IMR-90 (cell line): ENCODE results near the gene PLOD1. TPM values are rescaled to one million over a fixed set of nuclear protein-coding genes. Genes with fewer than 3 reads are reported as not detected.

ENCODE experiments used
- ATAC-seq: fragments of 200-7000 bp; cut with Tn5 transposase; 2 replicates; pipeline ENCODE4 v1.9.1; 2020; ENCODE audit warnings: low read depth, mild to moderate bottlenecking, moderate library complexity
- BruUV-seq: library from RNA; stranded (reverse); fragments of 400-500 nt; replicated peaks from 2 replicates; lab custom pipeline; 2021; lab: Mats Ljungman, UMichigan
- CTCF ChIA-PET: fragments of 300-600 bp; formaldehyde crosslinking; extraction: SDS; loops from one replicate; lab custom pipeline; 2021; ENCODE audit warnings: antibody characterized with exemption; lab: Yijun Ruan, JAX
- POLR2A ChIA-PET: fragments of 300-600 bp; sonication (Branson Sonifier 250); formaldehyde crosslinking; loops from one replicate; lab custom pipeline; 2022; ENCODE audit warnings: antibody characterized with exemption; ENCODE audit not compliant: unreplicated experiment; lab: Charles Lee
- DNase-seq: peaks from one replicate; pipeline ENCODE4 v3.0.0; 2013
- H2AFZ ChIP-seq: replicated peaks from 2 replicates; pipeline ENCODE3; 2013; ENCODE audit warnings: low read length, mild to moderate bottlenecking; ENCODE audit not compliant: poor library complexity
- H2AK5ac ChIP-seq: 2 replicates; pipeline ENCODE4 v1.6.1; 2013; ENCODE audit warnings: low read depth, low read length, inconsistent platforms
- H2AK9ac ChIP-seq: replicated peaks from 2 replicates; pipeline ENCODE3; 2013; ENCODE audit warnings: mild to moderate bottlenecking, low read depth, low read length, moderate library complexity; ENCODE audit not compliant: poor library complexity
- H2BK120ac ChIP-seq: 2 replicates; pipeline ENCODE4 v1.6.1; 2013; ENCODE audit warnings: low read depth, low read length, inconsistent platforms
- H2BK15ac ChIP-seq: 3 replicates; pipeline ENCODE4 v1.6.1; 2013; ENCODE audit warnings: low read depth, low read length, inconsistent platforms
- H2BK20ac ChIP-seq: 2 replicates; pipeline ENCODE4 v1.6.1; 2013; ENCODE audit warnings: low read depth, mild to moderate bottlenecking, inconsistent platforms, low read length, moderate library complexity
- H2BK5ac ChIP-seq: 2 replicates; pipeline ENCODE4 v1.6.1; 2013; ENCODE audit warnings: mild to moderate bottlenecking, low read depth, low read length, inconsistent platforms; ENCODE audit not compliant: poor library complexity, severe bottlenecking
- H3K14ac ChIP-seq: replicated peaks from 2 replicates; pipeline ENCODE4 v1.6.1; 2013; ENCODE audit warnings: low read depth, low read length, inconsistent platforms
- H3K18ac ChIP-seq: 2 replicates; pipeline ENCODE4 v1.6.1; 2013; ENCODE audit warnings: low read depth, low read length, control low read depth
- H3K23ac ChIP-seq: 2 replicates; pipeline ENCODE4 v1.6.1; 2013; ENCODE audit warnings: low read depth, low read length, inconsistent platforms
- H3K27ac ChIP-seq: 2 replicates; pipeline ENCODE4 v1.5.1; 2013; ENCODE audit warnings: mild to moderate bottlenecking, control low read depth, low read length; ENCODE audit not compliant: insufficient read depth
- H3K27me3 ChIP-seq: 2 replicates; pipeline ENCODE4 v1.6.1; 2013; ENCODE audit warnings: low read length; ENCODE audit not compliant: control insufficient read depth, insufficient read depth
- H3K36me3 ChIP-seq: 2 replicates; pipeline ENCODE4 v1.6.1; 2013; ENCODE audit warnings: low read length, mixed read lengths; ENCODE audit not compliant: control insufficient read depth, insufficient read depth
- H3K4ac ChIP-seq: 2 replicates; pipeline ENCODE4 v1.6.1; 2013; ENCODE audit warnings: low read depth, low read length, inconsistent platforms
- H3K4me1 ChIP-seq: 2 replicates; pipeline ENCODE4 v1.6.1; 2013; ENCODE audit warnings: low read length, mixed read lengths; ENCODE audit not compliant: control insufficient read depth, insufficient read depth
- H3K4me2 ChIP-seq: 2 replicates; pipeline ENCODE4 v1.6.1; 2013; ENCODE audit warnings: low read depth, mild to moderate bottlenecking, control low read depth, low read length, moderate library complexity
- H3K4me3 ChIP-seq: 2 replicates; pipeline ENCODE4 v1.5.1; 2013; ENCODE audit warnings: low read depth, mild to moderate bottlenecking, control low read depth, low read length, moderate library complexity; ENCODE audit not compliant: insufficient read depth
- H3K56ac ChIP-seq: 2 replicates; pipeline ENCODE4 v1.6.1; 2013; ENCODE audit warnings: low read length, inconsistent platforms; ENCODE audit not compliant: insufficient read depth; ENCODE audit errors: extremely low read depth
- H3K79me1 ChIP-seq, 2 experiments: 2 replicates each; pipeline ENCODE4 v1.6.1; 2013; ENCODE audit warnings: low read length in 2 of 2, inconsistent platforms in 1 of 2, low read depth in 1 of 2
- H3K9ac ChIP-seq: 2 replicates; pipeline ENCODE4 v1.6.1; 2013; ENCODE audit warnings: low read depth, low read length, control low read depth
- H3K9me1 ChIP-seq: 2 replicates; pipeline ENCODE4 v1.6.1; 2013; ENCODE audit warnings: low read length, inconsistent platforms; ENCODE audit not compliant: insufficient read depth
- H3K9me3 ChIP-seq: 2 replicates; pipeline ENCODE4 v1.6.1; 2013; ENCODE audit warnings: low read length; ENCODE audit not compliant: control insufficient read depth, insufficient read depth
- H4K20me1 ChIP-seq: 2 replicates; pipeline ENCODE4 v1.6.1; 2013; ENCODE audit warnings: low read length, inconsistent platforms; ENCODE audit not compliant: insufficient read depth
- H4K5ac ChIP-seq: 2 replicates; pipeline ENCODE4 v1.6.1; 2013; ENCODE audit warnings: mild to moderate bottlenecking, low read depth, low read length, control low read depth
- H4K8ac ChIP-seq, 2 experiments: 2 replicates each; pipeline ENCODE4 v1.6.1; 2013; ENCODE audit warnings: low read depth in 2 of 2, low read length in 2 of 2, control low read depth in 1 of 2, inconsistent platforms in 1 of 2
- H4K91ac ChIP-seq: 2 replicates; pipeline ENCODE4 v1.6.1; 2013; ENCODE audit warnings: low read depth, low read length, inconsistent platforms; ENCODE audit not compliant: insufficient read depth
- BHLHE40 ChIP-seq: fragments of 150-350 bp; IDR thresholded peaks from 2 replicates; pipeline ENCODE4 v1.6.1; 2016; ENCODE audit warnings: mild to moderate bottlenecking, low read depth, low read length
- CEBPB ChIP-seq: IDR thresholded peaks from 2 replicates; pipeline ENCODE4 v1.6.1; 2012; ENCODE audit warnings: low read depth, low read length, improper control_type of control experiment
- CHD1 ChIP-seq: IDR thresholded peaks from 2 replicates; pipeline ENCODE4 v1.6.1; 2012; ENCODE audit warnings: low read depth, low read length, improper control_type of control experiment
- CTCF ChIP-seq: conservative IDR thresholded peaks from 2 replicates; pipeline ENCODE4 v1.5.1; 2012; ENCODE audit warnings: mild to moderate bottlenecking, low read depth, low read length, improper control_type of control experiment
- ELK1 ChIP-seq: fragments of 150-350 bp; IDR thresholded peaks from 2 replicates; pipeline ENCODE4 v1.6.1; 2016; ENCODE audit warnings: low read depth, mild to moderate bottlenecking, low read length, moderate library complexity, borderline replicate concordance
- FOS ChIP-seq: fragments of 150-350 bp; IDR thresholded peaks from 2 replicates; pipeline ENCODE4 v1.6.1; 2016; ENCODE audit warnings: low read depth, low read length
- MAFK ChIP-seq: IDR thresholded peaks from 2 replicates; pipeline ENCODE4 v1.6.1; 2012; ENCODE audit warnings: low read depth, low read length, improper control_type of control experiment
- MAZ ChIP-seq: IDR thresholded peaks from 2 replicates; pipeline ENCODE4 v1.6.1; 2012; ENCODE audit warnings: low read depth, mild to moderate bottlenecking, low read length, improper control_type of control experiment, moderate library complexity, borderline replicate concordance
- MXI1 ChIP-seq: IDR thresholded peaks from 2 replicates; pipeline ENCODE4 v1.6.1; 2012; ENCODE audit warnings: low read depth, mild to moderate bottlenecking, low read length, moderate library complexity, borderline replicate concordance
- NFE2L2 ChIP-seq: fragments of 150-350 bp; IDR thresholded peaks from 2 replicates; pipeline ENCODE4 v1.6.1; 2016; ENCODE audit warnings: low read depth, mild to moderate bottlenecking, low read length
- POLR2A ChIP-seq: IDR thresholded peaks from 2 replicates; pipeline ENCODE4 v1.6.1; 2012; ENCODE audit warnings: mild to moderate bottlenecking, low read depth, low read length
- RAD21 ChIP-seq: IDR thresholded peaks from 2 replicates; pipeline ENCODE4 v1.6.1; 2012; ENCODE audit warnings: low read length, improper control_type of control experiment
- RCOR1 ChIP-seq: IDR thresholded peaks from 2 replicates; pipeline ENCODE4 v1.6.1; 2012; ENCODE audit warnings: mild to moderate bottlenecking, low read length, improper control_type of control experiment; ENCODE audit not compliant: insufficient replicate concordance
- RFX5 ChIP-seq: IDR thresholded peaks from 2 replicates; pipeline ENCODE4 v1.8.0; 2012; ENCODE audit warnings: low read depth, mild to moderate bottlenecking, low read length, moderate library complexity
- SMC3 ChIP-seq: fragments of 150-350 bp; IDR thresholded peaks from 2 replicates; pipeline ENCODE4 v1.6.1; 2016; ENCODE audit warnings: low read depth, mild to moderate bottlenecking, antibody characterized with exemption, low read length, moderate library complexity
- USF2 ChIP-seq: fragments of 150-350 bp; IDR thresholded peaks from 2 replicates; pipeline ENCODE4 v1.6.1; 2017; ENCODE audit warnings: mild to moderate bottlenecking, antibody characterized with exemption, low read length, low read depth
- WGBS, 2 experiments: methylation state at CpG; one replicate each; pipeline versions ENCODE4 v1.1.5 to v1.1.7; 2013; ENCODE audit warnings: missing lambda C conversion rate in 2 of 2; ENCODE audit not compliant: insufficient read length in 1 of 2; ENCODE audit errors: extremely low coverage in 2 of 2; 5-methylcytosine and 5-hydroxymethylcytosine counted together
- dilution Hi-C: fragments of 300-500 bp; cut with HindIII; formaldehyde crosslinking; loops from one replicate; pipeline ENCODE4 v1.14.3; 2018; ENCODE audit warnings: low sequenced_read_pairs; ENCODE audit not compliant: unreplicated experiment
- in situ Hi-C: fragments of 300-500 bp; cut with MboI; formaldehyde crosslinking; loops from 3 replicates; pipeline ENCODE4 v1.14.3; 2019; ENCODE audit warnings: low sequenced_read_pairs, inconsistent platforms, mixed read lengths
- intact Hi-C: fragments of 100-400 bp; cut with micrococcal nuclease; formaldehyde crosslinking; loops from 2 replicates; pipeline ENCODE4 v1.10.0; 2022
- polyA plus RNA-seq, 3 experiments: library from polyadenylated mRNA; depleted of rRNA; stranded (reverse); fragments of >200 nt; gene quantifications; 2 replicates each; pipeline ENCODE4 v1.2.3, GENCODE V29; 2012; ENCODE audit warnings: low replicate concordance in 1 of 3
- total RNA-seq: library from RNA; depleted of rRNA; stranded (reverse); fragments of >200 nt; gene quantifications from 2 replicates; pipeline ENCODE4 v1.2.3, GENCODE V29; 2012

PLOD1 gene
- total and polyA plus RNA-seq, 2 of the 4 experiments (the other 2 are of a cell fraction): 283 to 609 TPM

GRCh38 chr1:11998636-11999035, 64.1 kb downstream of the PLOD1 start:
- ATAC-seq (no peak), DNase-seq (no peak)
- TF ChIP-seq RAD21 (no peak), POLR2A (no peak), USF2 (no peak), SMC3 (no peak), NFE2L2 (no peak), MXI1 (no peak), RFX5 (no peak), RCOR1 (no peak), BHLHE40 (no peak), ELK1 (no peak), MAZ (no peak), CHD1 (no peak), FOS (no peak), MAFK (no peak), CEBPB (no peak), CTCF (no peak)
- Histone ChIP-seq H2AK5ac (no peak overlapping the region), H4K5ac (no peak overlapping the region), H3K4me3 (no peak overlapping the region), H4K8ac (no peak overlapping the region), H3K79me1 (no peaks in the 10 kb centered on the region), H4K20me1 (no peaks in the 10 kb centered on the region), H3K9ac (no peak overlapping the region), H3K18ac (no peak overlapping the region), H3K9me3 (no peaks in the 10 kb centered on the region), H3K27me3 (no peaks in the 10 kb centered on the region), H3K4me2 (no peak overlapping the region), H3K4ac (no peak overlapping the region), H3K27ac (no peak overlapping the region), H4K91ac (no peak overlapping the region), H3K4me1 (no peaks in the 10 kb centered on the region), H3K14ac (no peak overlapping the region), H2AFZ (peak overlapping the region; percentile 8), H2BK5ac (no peak overlapping the region), H2BK15ac (no peak overlapping the region), H3K36me3 (peaks cover 62% of the 10 kb centered on the region), H2BK120ac (no peak overlapping the region), H3K56ac (no peak overlapping the region), H2AK9ac (no peak overlapping the region), H2BK20ac (no peak overlapping the region), H3K23ac (no peak overlapping the region), H3K9me1 (no peaks in the 10 kb centered on the region)
- POLR2A ChIA-PET: no interaction called here
- dilution Hi-C loops: no loop called here
- in situ Hi-C loops: no loop called here
- intact Hi-C loops: no loop called here
- no TSS peak for BruUV-seq
- WGBS, 2 experiments: no CpG with 5 or more reads among the region's 5 CpGs
- CTCF ChIA-PET: no interaction called here
